Measurements from ENCODE around the gene GRID2. TPM values are rescaled to one million over a fixed set of nuclear protein-coding genes. Genes with fewer than 3 reads are reported as not detected.

The GRID2 gene
- total and polyA plus RNA-seq, 2 of the 4 experiments (the other 2 are of a cell fraction) = under 0.01 TPM; not detected in 1

- TF ChIP-seq MAFK (IDR thresholded peaks at IDR 0.05; ENCODE audit: low read depth, low read length) (no peak), MAZ (IDR thresholded peaks at IDR 0.05; ENCODE audit: borderline replicate concordance, low read depth, low read length) (no peak), FOS (IDR thresholded peaks at IDR 0.05; ENCODE audit: low read depth, low read length) (no peak), NFE2L2 (IDR thresholded peaks at IDR 0.05; ENCODE audit: low read depth, low read length) (no peak), MXI1 (IDR thresholded peaks at IDR 0.05; ENCODE audit: borderline replicate concordance, low read depth, low read length) (no peak), CEBPB (IDR thresholded peaks at IDR 0.05; ENCODE audit: low read depth, low read length) (no peak), RCOR1 (IDR thresholded peaks at IDR 0.05; ENCODE audit: insufficient replicate concordance, low read length) (no peak), RAD21 (IDR thresholded peaks at IDR 0.05; ENCODE audit: low read length) (no peak), CHD1 (IDR thresholded peaks at IDR 0.05; ENCODE audit: low read depth, low read length) (no peak)
- TF ChIP-seq, protein P1, sequence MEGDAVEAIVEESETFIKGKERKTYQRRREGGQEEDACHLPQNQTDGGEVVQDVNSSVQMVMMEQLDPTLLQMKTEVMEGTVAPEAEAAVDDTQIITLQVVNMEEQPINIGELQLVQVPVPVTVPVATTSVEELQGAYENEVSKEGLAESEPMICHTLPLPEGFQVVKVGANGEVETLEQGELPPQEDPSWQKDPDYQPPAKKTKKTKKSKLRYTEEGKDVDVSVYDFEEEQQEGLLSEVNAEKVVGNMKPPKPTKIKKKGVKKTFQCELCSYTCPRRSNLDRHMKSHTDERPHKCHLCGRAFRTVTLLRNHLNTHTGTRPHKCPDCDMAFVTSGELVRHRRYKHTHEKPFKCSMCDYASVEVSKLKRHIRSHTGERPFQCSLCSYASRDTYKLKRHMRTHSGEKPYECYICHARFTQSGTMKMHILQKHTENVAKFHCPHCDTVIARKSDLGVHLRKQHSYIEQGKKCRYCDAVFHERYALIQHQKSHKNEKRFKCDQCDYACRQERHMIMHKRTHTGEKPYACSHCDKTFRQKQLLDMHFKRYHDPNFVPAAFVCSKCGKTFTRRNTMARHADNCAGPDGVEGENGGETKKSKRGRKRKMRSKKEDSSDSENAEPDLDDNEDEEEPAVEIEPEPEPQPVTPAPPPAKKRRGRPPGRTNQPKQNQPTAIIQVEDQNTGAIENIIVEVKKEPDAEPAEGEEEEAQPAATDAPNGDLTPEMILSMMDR (conservative IDR thresholded peaks at IDR 0.05; ENCODE audit: low read depth, low read length) = no peak
- TF ChIP-seq, protein P2, sequence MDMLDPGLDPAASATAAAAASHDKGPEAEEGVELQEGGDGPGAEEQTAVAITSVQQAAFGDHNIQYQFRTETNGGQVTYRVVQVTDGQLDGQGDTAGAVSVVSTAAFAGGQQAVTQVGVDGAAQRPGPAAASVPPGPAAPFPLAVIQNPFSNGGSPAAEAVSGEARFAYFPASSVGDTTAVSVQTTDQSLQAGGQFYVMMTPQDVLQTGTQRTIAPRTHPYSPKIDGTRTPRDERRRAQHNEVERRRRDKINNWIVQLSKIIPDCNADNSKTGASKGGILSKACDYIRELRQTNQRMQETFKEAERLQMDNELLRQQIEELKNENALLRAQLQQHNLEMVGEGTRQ (IDR thresholded peaks at IDR 0.05; ENCODE audit: low read depth, low read length) = no peak
- TF ChIP-seq, protein P3, sequence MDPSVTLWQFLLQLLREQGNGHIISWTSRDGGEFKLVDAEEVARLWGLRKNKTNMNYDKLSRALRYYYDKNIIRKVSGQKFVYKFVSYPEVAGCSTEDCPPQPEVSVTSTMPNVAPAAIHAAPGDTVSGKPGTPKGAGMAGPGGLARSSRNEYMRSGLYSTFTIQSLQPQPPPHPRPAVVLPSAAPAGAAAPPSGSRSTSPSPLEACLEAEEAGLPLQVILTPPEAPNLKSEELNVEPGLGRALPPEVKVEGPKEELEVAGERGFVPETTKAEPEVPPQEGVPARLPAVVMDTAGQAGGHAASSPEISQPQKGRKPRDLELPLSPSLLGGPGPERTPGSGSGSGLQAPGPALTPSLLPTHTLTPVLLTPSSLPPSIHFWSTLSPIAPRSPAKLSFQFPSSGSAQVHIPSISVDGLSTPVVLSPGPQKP (IDR thresholded peaks at IDR 0.05; ENCODE audit: borderline replicate concordance, low read depth, low read length) = no peak
- CTCF ChIA-PET = no interaction called here
- H3K56ac ChIP-seq (ENCODE audit: extremely low read depth, insufficient read depth, low read length) = no peak overlapping the region
- H2AK9ac ChIP-seq (replicated peaks; ENCODE audit: low read depth, low read length, poor library complexity) = no peak overlapping the region
- no peaks in the 10 kb centered on the region for H3K36me3 ChIP-seq (ENCODE audit: control insufficient read depth, insufficient read depth, low read length)
- dilution Hi-C loops (cut with HindIII; ENCODE audit: low sequenced_read_pairs, unreplicated experiment) (no loop called here), intact Hi-C loops (cut with micrococcal nuclease) (no loop called here), in situ Hi-C loops (cut with MboI; ENCODE audit: low sequenced_read_pairs) (no loop called here)
- no peak overlapping the region for H3K14ac ChIP-seq (replicated peaks; ENCODE audit: low read depth, low read length)
- no CpG with 5 or more reads among the region's 1 CpG for WGBS, 2 experiments (ENCODE audit: extremely low coverage in 2 of 2, insufficient read length in 1 of 2)
- no peaks in the 10 kb centered on the region for H3K27me3 ChIP-seq (ENCODE audit: control insufficient read depth, insufficient read depth, low read length)
- H3K9ac ChIP-seq (ENCODE audit: low read depth, low read length) = no peak overlapping the region
- no peak overlapping the region for H2AFZ ChIP-seq (replicated peaks; ENCODE audit: low read length, poor library complexity)
- H3K4me3 ChIP-seq (ENCODE audit: insufficient read depth, low read depth, low read length) = no peak overlapping the region
- no peak overlapping the region for H2BK5ac ChIP-seq (ENCODE audit: low read depth, low read length, poor library complexity, severe bottlenecking)
- no peak overlapping the region for H2BK15ac ChIP-seq (ENCODE audit: low read depth, low read length)
- no peak overlapping the region for H2AK5ac ChIP-seq (ENCODE audit: low read depth, low read length)
- POLR2A ChIA-PET (ENCODE audit: unreplicated experiment) = no interaction called here
- no peak overlapping the region for H3K27ac ChIP-seq (ENCODE audit: insufficient read depth, low read length)
- no peak overlapping the region for H2BK20ac ChIP-seq (ENCODE audit: low read depth, low read length)
- H3K18ac ChIP-seq (ENCODE audit: low read depth, low read length) = no peak overlapping the region
- no peak overlapping the region for H4K91ac ChIP-seq (ENCODE audit: insufficient read depth, low read depth, low read length)
- no peak for ATAC-seq (ENCODE audit: low read depth)
- H4K5ac ChIP-seq (ENCODE audit: low read depth, low read length) = no peak overlapping the region
- H3K4ac ChIP-seq (ENCODE audit: low read depth, low read length) = no peak overlapping the region
- H4K20me1 ChIP-seq (ENCODE audit: insufficient read depth, low read length) = no peaks in the 10 kb centered on the region
- no peaks in the 10 kb centered on the region for H3K79me1 ChIP-seq (ENCODE audit: low read depth in 1 of 2, low read length in 2 of 2)
- H3K9me3 ChIP-seq (ENCODE audit: control insufficient read depth, insufficient read depth, low read length) = no peaks in the 10 kb centered on the region
- H3K4me2 ChIP-seq (ENCODE audit: low read depth, low read length) = no peak overlapping the region
- no peaks in the 10 kb centered on the region for H3K9me1 ChIP-seq (ENCODE audit: insufficient read depth, low read length)
- no TSS peak for BruUV-seq (replicated peaks)
- H4K8ac ChIP-seq (ENCODE audit: low read depth in 2 of 2, low read length in 2 of 2) = no peak overlapping the region
- H3K4me1 ChIP-seq (ENCODE audit: control insufficient read depth, insufficient read depth, low read length) = no peaks in the 10 kb centered on the region
- DNase-seq = no peak
- H3K23ac ChIP-seq (ENCODE audit: low read depth, low read length) = no peak overlapping the region
- H2BK120ac ChIP-seq (ENCODE audit: low read depth, low read length) = no peak overlapping the region
Measured at GRCh38 chr4:93448691-93449293, 1145.0 kb downstream of the GRID2 start.
